COLO668 (cell line): ENCODE data around the gene MGAT4A.
"Not testable (repeated sequence)": the region's sequence is repeated elsewhere in the genome, so short reads cannot be mapped to it uniquely, and the experiment has no call there.

Source experiments
- DNase-seq: peaks from one replicate; lab custom pipeline; 2025; ENCODE audit not compliant: unreplicated experiment; lab: John Stamatoyannopoulos, UW

MGAT4A gene

GRCh38 chr2:98759827-98760625 lies 29.1 kb upstream of the MGAT4A start:
- no peak for DNase-seq

GRCh38 chr2:98759338-98759737 lies 28.4 kb upstream of the MGAT4A start:
- no peak for DNase-seq

DNA sequence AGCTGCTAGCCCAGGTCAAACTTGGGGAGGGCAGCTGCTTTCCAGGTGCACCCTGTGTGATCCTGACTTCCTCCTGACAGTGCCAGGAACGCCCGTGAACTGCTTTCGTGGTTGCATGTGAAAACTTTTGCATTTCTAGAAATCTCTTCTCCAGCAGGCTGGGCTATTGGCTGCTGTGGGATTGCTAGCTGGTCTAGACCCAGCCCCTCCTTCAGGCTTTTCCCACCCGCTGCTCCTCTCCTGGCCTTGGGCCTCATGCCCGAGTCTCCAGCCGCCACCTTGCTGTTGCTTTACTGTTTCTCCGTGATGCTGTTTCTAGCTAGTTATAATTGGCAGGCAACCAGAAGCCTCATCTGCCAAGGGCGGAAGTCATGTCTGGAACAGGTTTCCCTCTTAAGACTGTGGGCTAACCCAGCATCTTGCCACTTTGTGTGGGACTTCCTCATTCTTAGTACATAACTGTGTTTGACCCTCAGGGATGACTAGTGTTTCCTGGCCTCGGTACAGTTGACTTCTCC lies 27.0 kb upstream of the MGAT4A start:
- no peak for DNase-seq

DNA sequence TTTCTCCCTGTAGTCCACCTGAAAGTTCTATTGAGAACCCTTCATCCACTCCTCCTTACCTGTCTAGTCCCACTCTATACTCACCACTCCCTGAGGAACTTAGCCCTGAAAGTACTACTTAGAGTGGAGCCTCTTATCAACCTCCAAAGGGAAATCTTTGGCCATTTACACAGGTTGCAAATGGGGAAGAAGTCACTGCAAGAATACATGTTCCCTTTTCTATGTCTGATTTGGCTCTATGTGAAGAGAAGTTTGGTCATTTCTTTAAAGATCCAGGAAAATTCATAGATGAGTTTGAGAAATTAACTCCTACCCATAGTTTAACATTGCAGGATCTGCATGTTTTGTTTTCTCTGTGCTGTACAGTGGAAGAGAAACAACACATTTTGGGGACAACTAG lies 22.9 kb upstream of the MGAT4A start:
- DNase-seq: no peak

DNA sequence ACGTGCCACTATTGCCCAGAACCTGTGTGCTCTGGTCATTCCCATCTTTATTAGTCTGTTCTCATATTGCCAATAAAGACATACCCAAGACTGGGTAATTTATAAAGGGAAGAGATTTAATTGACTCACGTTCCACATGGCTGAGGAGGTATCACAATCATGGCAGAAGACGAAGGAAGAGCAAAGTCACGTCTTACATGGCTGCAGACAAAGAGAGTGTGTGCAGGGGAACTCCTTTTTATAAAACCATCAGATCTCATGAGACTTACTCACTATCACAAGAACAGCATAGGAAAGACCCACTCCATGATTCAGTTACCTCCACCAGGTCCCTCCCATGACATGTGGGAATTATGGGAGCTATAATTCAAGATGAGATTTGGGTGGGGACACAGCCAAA lies 21.8 kb upstream of the MGAT4A start:
- not testable (repeated sequence) for DNase-seq

GRCh38 chr2:98751748-98752147 lies 20.8 kb upstream of the MGAT4A start:
- no peak for DNase-seq

GRCh38 chr2:98750593-98751282 lies 19.8 kb upstream of the MGAT4A start:
- no peak for DNase-seq

- no peak for DNase-seq
Measured at GRCh38 chr2:98749066-98749450, 18.1 kb upstream of the MGAT4A start.

DNA sequence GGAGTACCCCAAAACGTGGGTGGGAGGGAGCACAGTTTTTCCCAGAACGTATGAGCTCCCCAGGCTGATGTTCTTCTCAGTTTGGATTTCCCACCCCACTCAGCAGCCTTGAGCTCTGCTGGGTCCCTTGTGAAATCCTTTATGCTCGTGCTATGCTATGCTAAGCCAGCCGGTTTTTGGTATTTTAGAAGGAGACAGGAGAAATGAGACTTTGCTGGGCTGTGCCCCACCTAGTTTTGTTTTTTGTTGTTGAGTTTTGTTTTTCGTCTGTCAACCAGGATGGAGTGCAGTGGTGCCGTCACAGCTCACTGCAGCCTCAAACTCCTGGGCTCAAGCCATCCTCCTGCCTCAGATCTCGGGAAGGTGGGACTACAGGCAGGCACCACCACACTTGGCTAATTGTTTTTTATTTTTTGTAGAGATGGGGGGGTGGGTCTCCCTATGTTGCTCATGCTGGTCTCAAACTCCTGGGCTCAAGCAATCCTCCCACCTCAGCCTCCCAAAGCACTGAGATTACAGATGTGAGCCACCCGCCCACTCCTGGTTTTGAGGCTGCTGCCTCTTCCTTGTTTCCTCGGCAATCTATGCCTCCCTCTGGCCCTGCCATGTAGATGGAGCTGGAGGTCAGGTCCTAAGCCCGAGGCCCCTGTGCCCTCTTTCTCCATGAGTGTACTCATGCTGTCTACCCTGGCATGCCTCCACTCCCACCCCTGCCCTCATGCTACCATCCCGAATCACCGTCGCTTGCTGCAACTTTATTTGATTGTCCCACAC lies 17.5 kb upstream of the MGAT4A start:
- no peak for DNase-seq

DNA sequence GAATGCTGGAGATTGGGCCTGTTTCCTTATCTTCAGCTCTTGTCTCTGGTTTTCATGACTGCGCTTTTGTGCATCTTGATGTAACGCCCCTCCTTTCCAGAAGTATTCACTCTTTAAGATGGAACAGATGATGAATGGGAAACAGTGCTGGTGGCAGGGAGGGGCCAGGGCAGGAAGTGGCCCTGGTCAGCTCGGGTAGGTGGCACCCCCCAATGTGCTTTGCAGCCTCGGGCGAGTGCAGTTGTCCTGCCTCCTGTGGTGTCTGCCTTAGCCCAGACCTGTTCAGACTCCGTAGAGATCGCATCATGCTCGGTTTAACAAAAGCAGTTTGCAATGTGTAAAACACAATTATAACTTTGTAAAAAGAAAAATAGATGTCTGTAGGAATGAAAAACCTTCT lies 17.0 kb upstream of the MGAT4A start:
- no peak for DNase-seq

DNA sequence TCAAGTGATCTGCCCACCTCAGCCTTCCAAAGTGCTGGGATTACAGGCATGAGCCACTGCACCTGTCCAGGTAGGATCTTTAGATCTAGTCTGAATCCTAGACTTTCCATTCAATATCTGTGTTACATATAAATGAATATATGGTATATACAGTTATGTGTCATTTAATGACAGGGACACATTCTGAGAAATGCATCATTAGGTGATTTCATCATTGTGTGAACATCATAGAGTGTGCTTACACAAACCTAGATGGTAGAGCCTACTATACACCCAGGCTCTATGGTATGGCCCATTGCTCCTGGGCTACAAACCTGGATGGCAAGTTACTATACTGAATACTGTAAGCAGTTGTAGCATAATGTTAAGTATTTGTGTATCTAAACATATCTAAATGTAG lies 15.5 kb upstream of the MGAT4A start:
- DNase-seq: no peak

DNA sequence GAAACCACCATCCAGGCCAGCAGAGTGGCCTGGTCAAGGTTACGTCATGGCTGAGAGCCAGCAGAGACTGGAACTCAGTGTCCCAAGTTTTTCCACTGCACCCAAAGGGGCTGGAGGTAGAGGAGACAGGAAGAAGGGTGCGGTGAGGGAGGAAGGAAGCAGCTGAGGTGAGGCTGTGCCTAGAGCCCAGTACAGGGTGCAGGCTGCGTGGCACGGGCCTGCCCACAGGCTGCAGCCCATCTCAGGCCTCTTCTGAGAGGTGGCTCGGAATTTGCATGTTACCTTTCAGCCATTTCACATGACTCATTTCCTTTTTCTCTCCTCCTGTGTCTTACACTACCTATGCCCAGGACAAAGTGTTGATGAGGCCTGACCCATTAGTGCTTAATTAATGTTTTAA lies 13.7 kb upstream of the MGAT4A start:
- DNase-seq: no peak

DNA sequence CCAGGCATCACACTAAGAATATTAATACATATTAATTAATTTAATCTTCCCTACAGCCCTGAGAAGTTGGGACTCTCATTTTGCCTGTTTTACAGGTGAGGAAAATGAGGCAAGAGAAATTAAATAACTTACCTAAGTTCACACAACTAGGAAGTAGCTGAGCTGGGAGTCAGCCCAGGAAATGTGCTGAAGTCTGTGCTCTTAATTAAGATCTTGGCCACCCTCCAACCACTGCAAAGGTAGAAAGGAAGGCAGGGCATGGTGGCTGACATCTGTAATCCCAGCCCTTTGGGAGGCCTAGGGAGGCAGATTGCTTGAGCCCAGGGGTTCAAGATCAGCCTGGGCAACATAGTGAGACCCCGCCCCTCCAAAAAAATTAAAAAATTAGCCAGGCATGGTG lies 12.9 kb upstream of the MGAT4A start:
- DNase-seq: no peak

- no peak for DNase-seq
Measured at GRCh38 chr2:98739020-98739419, 8.1 kb upstream of the MGAT4A start.

DNA sequence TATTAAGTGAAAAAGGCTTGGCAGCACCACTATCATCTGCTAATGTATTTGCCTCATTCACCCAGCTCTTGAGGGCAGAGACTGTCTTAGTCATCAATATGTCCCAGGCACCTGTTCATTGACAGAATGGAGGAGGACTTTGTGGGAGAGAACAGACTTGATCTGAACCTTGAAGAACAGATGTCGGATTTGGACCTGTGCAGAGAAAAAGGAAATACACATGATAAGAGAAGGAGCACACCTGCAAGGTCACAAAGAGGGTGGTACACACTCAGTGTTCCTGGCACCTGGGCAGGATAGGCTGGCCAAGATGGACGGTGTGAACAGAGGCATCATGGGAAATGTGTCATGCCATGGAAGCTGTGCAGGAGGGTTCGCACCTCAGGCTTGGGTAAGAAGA lies 7.4 kb upstream of the MGAT4A start:
- no peak for DNase-seq

DNA sequence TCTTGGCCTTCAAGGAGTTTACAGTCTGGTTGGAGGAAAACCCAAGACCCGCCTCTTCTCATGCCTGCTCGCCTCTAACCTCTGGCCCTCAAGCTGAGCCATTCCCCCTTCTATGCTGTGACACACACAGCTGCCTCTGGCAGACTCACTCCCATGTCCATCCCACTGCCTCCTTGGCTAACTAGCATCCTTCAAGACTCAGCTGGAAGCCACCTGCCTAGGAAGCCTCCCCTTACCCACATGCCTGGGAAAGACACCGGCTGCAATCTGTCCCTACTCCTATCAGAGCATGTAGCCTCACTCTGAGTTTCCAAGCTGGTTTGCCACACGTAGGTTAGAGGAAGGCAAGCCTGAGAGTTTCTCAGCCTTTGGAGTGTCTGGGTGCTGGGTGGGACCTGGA lies 6.9 kb upstream of the MGAT4A start:
- no peak for DNase-seq

GRCh38 chr2:98736464-98736889 lies 5.5 kb upstream of the MGAT4A start:
- no peak for DNase-seq

- no peak for DNase-seq
Measured at GRCh38 chr2:98734823-98735260, 3.9 kb upstream of the MGAT4A start.

- no peak for DNase-seq
Measured at GRCh38 chr2:98734162-98734561, 3.2 kb upstream of the MGAT4A start.

GRCh38 chr2:98732430-98733051 lies 1.6 kb upstream of the MGAT4A start:
- no peak for DNase-seq

DNA sequence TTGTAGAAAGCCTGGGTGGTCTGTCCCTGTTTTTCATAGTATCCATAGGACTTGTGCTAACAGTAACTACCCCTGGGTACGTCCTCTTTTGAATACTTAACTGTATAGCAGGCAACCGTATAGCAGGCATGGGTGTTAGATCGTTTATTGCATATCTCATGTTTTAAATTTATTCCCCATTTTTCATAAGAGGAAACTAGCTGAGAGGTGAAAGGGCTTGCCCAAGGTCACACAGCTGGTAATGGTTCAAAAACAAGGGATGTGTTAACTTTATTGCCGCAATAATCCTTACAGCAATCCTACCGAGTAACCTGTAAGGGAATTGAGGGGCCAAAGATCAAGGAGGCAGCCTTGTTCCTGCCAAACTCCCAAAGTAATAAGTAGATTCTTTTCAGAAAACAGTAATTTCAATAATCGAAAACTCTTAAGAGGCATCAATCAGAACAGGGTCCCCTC lies 990 bp upstream of the MGAT4A start:
- no peak for DNase-seq
